ENCODE data around the gene ERAP2. TPM values are rescaled to one million over a fixed set of nuclear protein-coding genes. Genes with fewer than 3 reads are reported as not detected.
"Not testable (repeated sequence)": the region's sequence is repeated elsewhere in the genome, so short reads cannot be mapped to it uniquely, and the experiment has no call there.

The ERAP2 gene
- total RNA-seq, 4 donors from 2014 or later, result 5.7 to 20.9 (median 13.7) TPM

DNA sequence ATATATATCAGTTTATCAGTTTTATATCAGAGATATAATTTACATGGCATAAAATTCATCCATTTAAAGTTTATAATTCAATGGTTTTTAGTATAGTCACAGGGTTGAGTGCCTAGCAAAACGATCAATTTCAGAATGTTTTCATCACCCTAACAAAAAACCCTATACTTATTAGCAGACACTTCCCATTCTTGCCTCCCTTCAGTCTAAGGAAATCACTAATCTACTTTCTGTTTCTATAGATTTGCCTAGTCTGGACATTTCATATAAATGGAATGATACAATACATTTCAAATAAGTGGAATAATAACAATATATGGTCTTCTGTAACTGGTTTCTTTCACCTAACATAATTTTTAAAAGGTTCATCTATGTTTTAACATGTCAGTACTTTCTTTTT is 50.0 kb downstream of the ERAP2 start:
- intact Hi-C loops (cut with DNase I), result no loop called here
- H3K36me3 ChIP-seq, result no peaks in the 10 kb centered on the region
- H3K4me3 ChIP-seq, result no peak overlapping the region
- TF ChIP-seq POLR2A (IDR thresholded peaks at IDR 0.05), result no peak
- TF ChIP-seq, protein P1, sequence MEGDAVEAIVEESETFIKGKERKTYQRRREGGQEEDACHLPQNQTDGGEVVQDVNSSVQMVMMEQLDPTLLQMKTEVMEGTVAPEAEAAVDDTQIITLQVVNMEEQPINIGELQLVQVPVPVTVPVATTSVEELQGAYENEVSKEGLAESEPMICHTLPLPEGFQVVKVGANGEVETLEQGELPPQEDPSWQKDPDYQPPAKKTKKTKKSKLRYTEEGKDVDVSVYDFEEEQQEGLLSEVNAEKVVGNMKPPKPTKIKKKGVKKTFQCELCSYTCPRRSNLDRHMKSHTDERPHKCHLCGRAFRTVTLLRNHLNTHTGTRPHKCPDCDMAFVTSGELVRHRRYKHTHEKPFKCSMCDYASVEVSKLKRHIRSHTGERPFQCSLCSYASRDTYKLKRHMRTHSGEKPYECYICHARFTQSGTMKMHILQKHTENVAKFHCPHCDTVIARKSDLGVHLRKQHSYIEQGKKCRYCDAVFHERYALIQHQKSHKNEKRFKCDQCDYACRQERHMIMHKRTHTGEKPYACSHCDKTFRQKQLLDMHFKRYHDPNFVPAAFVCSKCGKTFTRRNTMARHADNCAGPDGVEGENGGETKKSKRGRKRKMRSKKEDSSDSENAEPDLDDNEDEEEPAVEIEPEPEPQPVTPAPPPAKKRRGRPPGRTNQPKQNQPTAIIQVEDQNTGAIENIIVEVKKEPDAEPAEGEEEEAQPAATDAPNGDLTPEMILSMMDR (IDR thresholded peaks at IDR 0.05), result no peak
- WGBS, 2 donors, result 76 to 83% methylated on average over 1 of the region's 1 CpG
- DNase-seq, result no peak
- no peaks in the 10 kb centered on the region for H3K27me3 ChIP-seq
- H3K4me1 ChIP-seq, result peaks cover 0 to 24% (median 0%) of the 10 kb centered on the region in 3 donors
- no peak overlapping the region for H3K27ac ChIP-seq
- H3K9me3 ChIP-seq, result no peaks in the 10 kb centered on the region

DNA sequence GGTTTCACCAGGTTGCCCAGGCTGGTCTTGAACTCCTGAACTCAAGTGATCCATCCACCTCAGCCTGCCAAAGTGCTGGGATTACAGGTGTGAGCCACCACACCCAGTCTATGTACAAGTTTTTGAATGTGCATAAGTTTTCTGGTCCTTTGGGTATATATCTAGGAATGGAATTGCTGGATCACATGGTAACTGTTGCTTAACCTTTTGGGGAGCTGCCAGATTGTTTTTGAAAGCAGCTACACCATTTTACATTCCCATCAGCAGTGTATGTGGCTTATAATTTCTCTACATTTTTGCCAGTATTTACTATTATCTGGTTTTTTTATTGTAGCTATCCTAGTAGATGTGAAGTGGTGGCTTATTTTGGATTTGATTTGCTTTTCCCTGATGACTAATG is 50.7 kb downstream of the ERAP2 start:
- no peaks in the 10 kb centered on the region for H3K27me3 ChIP-seq
- H3K9me3 ChIP-seq, result no peaks in the 10 kb centered on the region
- DNase-seq, result no peak
- H3K4me3 ChIP-seq, result no peak overlapping the region
- no peaks in the 10 kb centered on the region for H3K36me3 ChIP-seq
- TF ChIP-seq, protein P1 (IDR thresholded peaks at IDR 0.05), result no peak
- TF ChIP-seq POLR2A (IDR thresholded peaks at IDR 0.05), result no peak
- peaks cover 0 to 18% (median 0%) of the 10 kb centered on the region in 3 donors for H3K4me1 ChIP-seq
- no peak overlapping the region for H3K27ac ChIP-seq
- intact Hi-C loops (cut with DNase I), result no loop called here

DNA sequence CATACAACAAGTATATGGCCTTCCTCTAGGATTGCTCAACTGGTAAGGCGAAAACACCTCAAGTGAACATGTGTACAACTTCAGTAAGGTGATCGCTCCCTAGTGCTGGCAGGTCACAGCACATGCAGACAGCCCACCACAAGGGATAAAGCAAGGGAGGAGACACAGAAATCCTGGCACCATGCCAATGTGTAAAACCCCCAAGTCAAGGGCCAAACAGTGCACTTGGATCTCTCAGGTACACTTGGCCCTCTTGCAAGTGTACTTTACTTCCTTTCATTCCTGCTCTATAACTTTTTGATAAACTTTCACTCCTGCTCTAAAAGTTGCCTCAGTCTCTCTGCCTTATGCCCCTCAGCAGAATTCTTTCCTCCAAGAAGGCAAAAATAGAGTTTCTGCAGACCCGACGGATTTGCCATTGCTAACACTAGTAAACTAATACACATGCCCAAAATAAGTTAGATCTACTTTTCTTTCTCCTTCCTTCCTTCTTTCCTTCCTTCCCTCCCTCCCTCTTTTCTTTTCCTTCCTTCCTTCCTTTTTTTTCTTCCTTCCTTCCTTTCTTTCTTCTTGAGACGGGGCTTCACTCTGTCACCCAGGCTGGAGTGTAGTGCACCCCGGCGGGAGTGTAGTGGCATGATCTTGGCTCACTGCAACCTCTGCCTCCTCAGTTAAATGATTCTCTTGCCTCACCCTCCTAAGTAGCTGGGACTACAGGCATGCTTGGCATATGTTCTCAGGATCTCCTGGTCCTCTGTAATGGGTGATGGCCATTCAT is 52.8 kb downstream of the ERAP2 start:
- no peak for TF ChIP-seq POLR2A (IDR thresholded peaks at IDR 0.05)
- TF ChIP-seq, protein P1 (IDR thresholded peaks at IDR 0.05), result no peak
- WGBS, 2 donors, result 90% methylated on average over 7 of the region's 7 CpGs
- no peak overlapping the region for H3K4me3 ChIP-seq
- no peak for DNase-seq
- no peak overlapping the region for H3K27ac ChIP-seq
- intact Hi-C loops (cut with DNase I), result no loop called here
- no peaks in the 10 kb centered on the region for H3K36me3 ChIP-seq
- H3K9me3 ChIP-seq, result no peaks in the 10 kb centered on the region
- peaks cover 8 to 33% (median 10%) of the 10 kb centered on the region in 3 donors for H3K4me1 ChIP-seq
- no peaks in the 10 kb centered on the region for H3K27me3 ChIP-seq

DNA sequence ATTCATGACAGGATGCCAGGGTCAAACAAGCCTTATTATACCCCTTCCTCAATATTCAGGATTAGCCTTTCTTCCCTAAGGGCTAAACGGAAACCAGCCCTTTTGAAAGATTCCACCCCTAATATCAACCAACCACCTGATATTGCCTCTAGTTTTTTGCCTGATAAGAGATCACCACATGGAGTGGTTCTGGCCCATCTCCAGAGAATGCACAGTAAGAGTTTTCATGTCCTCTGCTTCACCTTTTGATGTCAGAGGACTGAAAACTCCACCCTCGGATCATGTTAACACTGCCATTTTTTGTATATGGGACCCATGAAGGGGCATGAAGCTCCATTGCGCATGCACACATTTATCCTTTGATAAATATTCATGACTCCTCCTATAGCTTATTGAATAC is 53.8 kb downstream of the ERAP2 start:
- no peak overlapping the region for H3K27ac ChIP-seq
- TF ChIP-seq, protein P1 (IDR thresholded peaks at IDR 0.05), result no peak
- TF ChIP-seq POLR2A (IDR thresholded peaks at IDR 0.05), result no peak

DNA sequence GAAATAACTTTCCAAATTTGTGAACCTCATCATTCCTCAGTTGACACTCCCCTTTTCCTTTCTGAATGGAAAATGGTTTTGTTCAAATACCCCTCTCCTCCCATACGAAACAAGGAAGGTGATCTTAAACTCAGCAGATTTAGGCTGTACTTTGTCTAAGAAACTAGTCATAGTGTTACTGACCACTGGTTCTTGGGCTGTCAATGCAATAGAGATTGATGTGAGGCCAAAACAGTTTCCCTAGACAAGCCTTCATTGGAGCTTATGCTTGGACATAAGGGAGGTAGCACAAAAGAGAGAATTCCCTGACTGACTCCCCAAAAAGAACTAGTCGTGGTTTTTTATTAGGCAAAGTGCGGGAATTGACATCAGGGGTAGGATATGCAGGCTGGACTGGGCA is 54.3 kb downstream of the ERAP2 start:
- Histone ChIP-seq H3K36me3 (no peaks in the 10 kb centered on the region), H3K27me3 (no peaks in the 10 kb centered on the region), H3K27ac (no peak overlapping the region), H3K4me3 (no peak overlapping the region), H3K4me1 (peaks cover 9 to 27% (median 12%) of the 10 kb centered on the region in 3 donors), H3K9me3 (no peaks in the 10 kb centered on the region)
- intact Hi-C loops (cut with DNase I), result no loop called here
- no peak for DNase-seq
- WGBS, 2 donors, result 67 to 87% methylated on average over 3 of the region's 3 CpGs
- TF ChIP-seq, protein P1 (IDR thresholded peaks at IDR 0.05), result no peak
- TF ChIP-seq POLR2A (IDR thresholded peaks at IDR 0.05), result no peak

More for the DNA sequence above, 53.8 kb downstream of the ERAP2 start:
- DNase-seq, result no peak
- Histone ChIP-seq H3K9me3 (no peaks in the 10 kb centered on the region), H3K4me3 (no peak overlapping the region), H3K4me1 (peaks cover 9 to 28% (median 12%) of the 10 kb centered on the region in 3 donors), H3K27me3 (no peaks in the 10 kb centered on the region), H3K36me3 (no peaks in the 10 kb centered on the region)
- intact Hi-C loops (cut with DNase I), result no loop called here
- 95 to 97% methylated on average over 3 of the region's 3 CpGs for WGBS, 2 donors

DNA sequence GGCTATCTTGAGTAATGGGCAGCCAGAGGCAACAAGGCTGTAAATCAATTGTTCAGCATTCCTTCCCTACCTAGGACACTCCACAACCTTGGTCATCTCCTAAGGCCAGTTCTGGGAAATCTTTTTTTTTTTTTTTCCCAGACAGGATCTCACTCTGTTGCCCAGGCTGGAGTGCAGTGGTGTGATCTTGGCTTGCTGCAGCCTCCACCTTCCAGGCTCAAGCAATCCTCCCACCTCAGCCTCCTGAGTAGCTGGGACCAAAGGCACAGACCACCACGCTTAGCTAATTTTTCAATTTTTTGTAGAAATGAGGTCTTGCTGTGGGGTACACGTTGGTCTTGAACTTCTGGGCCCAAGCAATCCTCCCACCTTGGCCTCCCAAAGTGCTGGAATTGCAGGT is 54.7 kb downstream of the ERAP2 start:
- DNase-seq; H3K4me3 ChIP-seq; intact Hi-C loops (cut with DNase I); H3K27ac ChIP-seq; H3K9me3 ChIP-seq; H3K36me3 ChIP-seq; H3K27me3 ChIP-seq: not testable (repeated sequence)
- peaks cover 9 to 27% (median 12%) of the 10 kb centered on the region in 3 donors for H3K4me1 ChIP-seq
- WGBS, 2 donors, result 92 to 100% methylated on average over 2 of the region's 2 CpGs

Data from esophagus squamous epithelium (tissue), 5 donors.